GM12801 (cell line): Measurements from ENCODE around the gene MAMDC2.

ENCODE experiments used
- TF ChIP-seq, protein P1 (sequence below): IDR thresholded peaks from one replicate; pipeline ENCODE4 v1.5.1; 2011; ENCODE audit warnings: control low read depth; ENCODE audit not compliant: insufficient read length; ENCODE audit errors: extremely low read depth

MAMDC2 gene

DNA sequence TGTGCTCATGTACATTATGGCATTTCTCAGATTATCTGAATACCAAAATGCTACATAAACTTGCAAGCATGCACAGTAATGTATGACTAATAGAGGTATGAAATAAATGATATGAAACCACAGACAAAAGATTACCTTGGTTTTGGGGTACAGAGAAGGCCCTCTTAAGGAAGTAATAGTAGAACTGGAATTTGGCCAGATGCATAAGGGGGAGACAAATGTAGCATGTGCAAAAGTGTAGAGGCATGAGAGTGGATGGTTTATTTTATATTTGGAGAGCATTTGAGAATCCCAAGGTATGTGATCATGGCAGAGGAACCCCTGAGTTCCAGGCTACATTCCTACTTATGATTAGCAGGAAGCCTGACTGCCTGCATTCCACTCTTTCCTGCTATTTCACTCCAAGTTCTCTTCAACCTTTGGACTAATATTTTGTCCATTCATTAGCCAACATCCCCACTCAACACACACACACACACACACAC lies 74.2 kb downstream of the MAMDC2 start:
- TF ChIP-seq, protein P1, sequence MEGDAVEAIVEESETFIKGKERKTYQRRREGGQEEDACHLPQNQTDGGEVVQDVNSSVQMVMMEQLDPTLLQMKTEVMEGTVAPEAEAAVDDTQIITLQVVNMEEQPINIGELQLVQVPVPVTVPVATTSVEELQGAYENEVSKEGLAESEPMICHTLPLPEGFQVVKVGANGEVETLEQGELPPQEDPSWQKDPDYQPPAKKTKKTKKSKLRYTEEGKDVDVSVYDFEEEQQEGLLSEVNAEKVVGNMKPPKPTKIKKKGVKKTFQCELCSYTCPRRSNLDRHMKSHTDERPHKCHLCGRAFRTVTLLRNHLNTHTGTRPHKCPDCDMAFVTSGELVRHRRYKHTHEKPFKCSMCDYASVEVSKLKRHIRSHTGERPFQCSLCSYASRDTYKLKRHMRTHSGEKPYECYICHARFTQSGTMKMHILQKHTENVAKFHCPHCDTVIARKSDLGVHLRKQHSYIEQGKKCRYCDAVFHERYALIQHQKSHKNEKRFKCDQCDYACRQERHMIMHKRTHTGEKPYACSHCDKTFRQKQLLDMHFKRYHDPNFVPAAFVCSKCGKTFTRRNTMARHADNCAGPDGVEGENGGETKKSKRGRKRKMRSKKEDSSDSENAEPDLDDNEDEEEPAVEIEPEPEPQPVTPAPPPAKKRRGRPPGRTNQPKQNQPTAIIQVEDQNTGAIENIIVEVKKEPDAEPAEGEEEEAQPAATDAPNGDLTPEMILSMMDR: no peak

DNA sequence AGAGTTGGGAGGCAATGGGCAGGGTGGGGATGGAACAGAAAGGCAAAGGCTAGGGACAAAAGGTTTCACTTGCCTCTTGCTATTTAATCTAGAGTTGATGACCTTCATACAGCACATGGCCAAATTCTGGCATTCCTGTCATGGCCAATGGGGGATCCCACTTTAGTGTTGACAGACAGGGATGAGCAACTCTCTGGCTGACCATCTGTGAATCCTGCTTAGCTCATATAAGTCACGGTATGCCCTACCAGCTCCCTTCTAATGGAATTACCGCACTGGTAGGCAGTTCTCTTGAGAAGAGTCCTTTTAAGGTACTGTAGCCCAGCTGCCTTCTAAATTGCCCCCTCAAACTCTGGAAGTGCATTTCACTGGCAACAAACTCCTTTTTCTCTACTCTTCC lies 76.1 kb downstream of the MAMDC2 start:
- TF ChIP-seq, protein P1: no peak

DNA sequence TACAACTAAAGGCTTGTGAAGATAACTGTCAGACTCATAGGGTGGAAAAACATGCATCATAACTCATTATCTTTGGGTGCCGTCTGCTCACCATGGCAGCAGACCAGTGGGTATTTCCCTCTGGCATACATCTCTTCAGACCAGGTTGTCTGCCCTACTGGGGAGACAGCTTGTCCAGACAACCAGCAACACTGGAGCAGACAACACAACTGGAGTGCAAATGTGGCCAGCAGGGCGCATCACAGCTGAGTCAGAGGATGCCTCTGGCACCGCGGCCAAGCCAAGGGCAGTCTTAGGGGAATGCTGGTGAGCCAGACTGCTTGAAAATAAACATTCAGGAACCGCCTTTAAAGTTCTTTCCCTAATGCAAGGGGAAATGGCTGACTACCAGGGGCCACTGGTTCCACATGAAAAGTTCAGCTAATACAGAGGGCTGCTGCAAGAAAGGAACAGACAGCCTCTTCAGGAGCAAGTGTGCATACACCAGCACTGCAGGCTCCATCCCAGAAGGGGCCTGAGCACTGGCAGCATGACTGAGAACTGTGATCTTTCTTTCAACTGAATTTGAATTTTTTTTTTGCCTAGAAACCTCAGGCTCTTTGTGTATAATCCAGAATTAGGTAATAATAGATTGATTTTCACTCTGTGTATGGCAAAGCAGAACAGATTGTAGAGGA lies 77.3 kb downstream of the MAMDC2 start:
- TF ChIP-seq, protein P1: no peak

DNA sequence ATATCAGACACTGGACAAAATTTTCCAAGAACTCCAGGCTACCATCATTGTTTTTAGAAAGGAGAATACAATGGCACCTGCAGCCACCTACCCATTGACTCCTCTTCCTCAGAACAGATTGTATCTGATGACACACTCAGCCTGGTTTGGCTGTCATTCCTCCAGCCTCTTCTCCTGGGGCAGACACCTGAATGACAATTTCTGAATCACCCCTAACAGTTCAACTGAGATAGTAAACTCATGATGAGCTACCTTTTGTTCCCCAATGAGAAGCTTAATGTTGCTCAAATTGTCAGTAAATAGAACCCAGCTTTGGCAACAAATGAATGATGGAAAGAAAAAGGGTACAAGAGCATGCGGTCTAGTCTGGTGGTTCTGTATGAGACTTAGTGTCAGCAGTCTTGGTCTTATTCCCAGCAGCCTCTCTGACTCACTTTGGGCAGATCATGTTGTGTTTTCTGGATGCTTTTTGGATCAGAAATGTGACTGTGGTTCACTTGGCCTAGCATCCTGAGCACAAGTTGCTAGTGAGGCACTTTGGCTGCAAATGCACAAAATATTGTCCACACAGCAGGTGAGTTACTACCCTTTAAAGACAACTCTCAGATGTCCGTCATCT lies 78.3 kb downstream of the MAMDC2 start:
- TF ChIP-seq, protein P1: no peak

DNA sequence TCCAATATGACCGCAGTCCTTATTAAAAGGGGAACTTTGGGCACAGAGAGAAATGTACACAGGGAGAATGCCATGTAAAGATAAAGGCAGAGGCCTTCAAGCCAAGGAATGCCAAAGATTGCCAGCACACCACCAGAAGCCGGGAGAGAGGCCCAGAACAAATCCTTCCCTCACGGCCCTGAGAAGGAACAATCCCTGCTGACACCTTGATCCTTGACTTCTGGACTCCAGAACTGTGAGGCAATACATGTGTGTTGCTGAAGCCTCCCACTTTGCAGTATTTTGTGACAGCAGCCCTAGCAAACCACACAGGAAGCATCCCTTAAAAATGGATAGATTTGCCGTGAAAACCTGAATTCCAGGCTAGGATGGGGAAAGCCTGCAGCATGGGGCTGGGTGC lies 80.0 kb downstream of the MAMDC2 start:
- TF ChIP-seq, protein P1: no peak

DNA sequence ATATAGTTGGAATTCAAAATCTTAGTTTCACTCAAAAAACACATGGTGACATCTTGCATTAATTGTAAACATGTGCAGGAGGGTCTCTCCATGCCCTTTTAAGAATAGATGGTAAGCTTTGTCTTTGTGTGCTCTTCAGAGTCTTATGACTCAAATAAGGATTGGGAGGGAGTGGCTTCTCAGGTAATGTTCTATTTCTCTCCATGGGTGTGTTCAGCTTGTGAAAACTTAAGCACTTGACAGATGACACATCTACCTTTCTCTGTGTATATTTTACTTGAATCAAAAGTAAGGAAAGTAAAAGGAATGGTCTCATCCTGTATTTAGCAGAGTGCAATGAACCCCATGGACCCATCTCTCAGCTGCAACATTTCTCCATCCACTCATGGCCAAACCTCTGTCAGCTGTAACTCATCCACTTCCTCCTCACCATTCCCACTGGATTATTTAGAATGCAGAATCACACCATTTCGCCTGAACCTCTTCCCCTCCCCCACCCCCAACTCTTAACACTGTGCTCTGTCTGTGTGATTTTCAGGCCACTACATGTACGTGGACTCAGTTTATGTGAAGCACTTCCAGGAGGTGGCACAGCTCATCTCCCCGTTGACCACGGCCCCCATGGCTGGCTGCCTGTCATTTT lies 82.1 kb downstream of the MAMDC2 start:
- TF ChIP-seq, protein P1: no peak

DNA sequence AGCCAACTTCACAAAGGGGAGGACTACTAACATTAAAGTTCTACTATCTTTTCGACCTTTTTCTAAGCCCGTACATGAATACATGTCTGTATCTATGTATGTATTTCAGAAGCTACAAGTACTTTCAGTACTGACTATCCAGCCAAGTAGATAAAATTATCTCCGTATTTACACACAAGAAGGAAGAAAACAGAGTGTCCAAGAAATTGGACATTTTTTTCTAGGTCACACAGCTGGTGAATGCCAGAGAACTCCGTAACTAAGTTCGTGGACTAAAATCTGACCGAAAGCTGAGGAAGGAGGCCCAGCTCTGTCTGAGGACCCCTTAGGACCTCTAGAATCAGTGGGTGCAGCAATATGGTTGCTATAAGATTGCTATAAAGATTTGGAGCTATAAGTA lies 83.4 kb downstream of the MAMDC2 start:
- TF ChIP-seq, protein P1: no peak
